Right lung (tissue), 5 donors: ENCODE results near the gene SNX3. TPM values are rescaled to one million over a fixed set of nuclear protein-coding genes. Genes with fewer than 3 reads are reported as not detected.

Experiments used
- DNase-seq, 2 donors: peaks; one replicate each; pipeline ENCODE4 v3.0.0-alpha.2; 2013
- polyA plus RNA-seq, 5 donors: library from polyadenylated mRNA; unstranded; fragments of 120-200 nt; gene quantifications; one replicate each; pipeline versions ENCODE4 v1.2.1 to v1.2.3, GENCODE V29; 2013; ENCODE audit warnings: inconsistent platforms in 1 of 5, low replicate concordance in 1 of 5; ENCODE audit not compliant: insufficient read length in 5 of 5, insufficient read depth in 1 of 5

The SNX3 gene
- polyA plus RNA-seq, 5 donors = 246 to 284 (median 266) TPM

- DNase-seq = no peak
These were observed 50.3 kb downstream of the SNX3 start for GRCh38 chr6:108210556-108210955.

GRCh38 chr6:108209738-108210137 is 51.1 kb downstream of the SNX3 start:
- no peak for DNase-seq

DNA sequence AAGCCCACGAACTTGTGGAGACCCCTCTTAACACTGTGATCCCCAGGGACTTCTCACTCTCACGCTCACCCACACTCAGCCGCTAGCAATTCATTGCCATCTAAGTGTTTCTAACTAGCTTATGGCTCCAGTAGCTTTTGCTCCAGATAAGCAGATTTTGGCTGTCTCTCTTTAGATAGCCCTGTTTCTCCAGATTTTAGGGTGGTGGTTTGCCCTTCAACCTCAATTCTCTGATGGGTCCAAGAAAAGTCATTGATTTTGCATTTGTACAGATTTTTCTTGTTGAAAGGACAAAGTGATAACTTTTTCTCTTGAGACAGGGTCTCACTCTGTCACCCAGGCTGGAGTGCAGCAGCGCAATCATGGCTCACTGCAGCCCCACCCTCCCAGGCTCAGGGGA is 53.8 kb downstream of the SNX3 start:
- DNase-seq = no peak

GRCh38 chr6:108203189-108204112 is 57.4 kb downstream of the SNX3 start:
- no peak for DNase-seq

- no peak for DNase-seq
These were observed 60.2 kb downstream of the SNX3 start for GRCh38 chr6:108200631-108201030.

DNA sequence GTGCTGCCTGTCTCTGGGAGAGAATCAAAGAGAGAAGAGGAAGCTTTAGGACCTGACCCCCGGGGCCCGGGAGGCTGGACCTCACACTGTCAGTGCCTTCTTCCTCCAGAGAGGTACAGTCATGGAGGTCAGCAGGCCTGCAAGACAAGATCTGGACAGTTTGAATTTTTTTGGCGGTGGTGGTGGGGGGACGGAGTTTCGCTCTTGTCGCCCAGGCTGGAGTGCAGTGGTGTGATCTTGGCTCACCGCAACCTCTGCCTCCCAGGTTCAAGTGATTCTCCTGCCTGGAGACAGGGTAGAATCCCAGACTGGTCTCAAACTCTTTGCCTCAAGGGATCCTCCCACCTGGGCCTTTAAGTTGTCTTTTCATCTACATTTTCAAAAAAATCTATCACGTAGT is 60.7 kb downstream of the SNX3 start:
- no peak for DNase-seq

DNA sequence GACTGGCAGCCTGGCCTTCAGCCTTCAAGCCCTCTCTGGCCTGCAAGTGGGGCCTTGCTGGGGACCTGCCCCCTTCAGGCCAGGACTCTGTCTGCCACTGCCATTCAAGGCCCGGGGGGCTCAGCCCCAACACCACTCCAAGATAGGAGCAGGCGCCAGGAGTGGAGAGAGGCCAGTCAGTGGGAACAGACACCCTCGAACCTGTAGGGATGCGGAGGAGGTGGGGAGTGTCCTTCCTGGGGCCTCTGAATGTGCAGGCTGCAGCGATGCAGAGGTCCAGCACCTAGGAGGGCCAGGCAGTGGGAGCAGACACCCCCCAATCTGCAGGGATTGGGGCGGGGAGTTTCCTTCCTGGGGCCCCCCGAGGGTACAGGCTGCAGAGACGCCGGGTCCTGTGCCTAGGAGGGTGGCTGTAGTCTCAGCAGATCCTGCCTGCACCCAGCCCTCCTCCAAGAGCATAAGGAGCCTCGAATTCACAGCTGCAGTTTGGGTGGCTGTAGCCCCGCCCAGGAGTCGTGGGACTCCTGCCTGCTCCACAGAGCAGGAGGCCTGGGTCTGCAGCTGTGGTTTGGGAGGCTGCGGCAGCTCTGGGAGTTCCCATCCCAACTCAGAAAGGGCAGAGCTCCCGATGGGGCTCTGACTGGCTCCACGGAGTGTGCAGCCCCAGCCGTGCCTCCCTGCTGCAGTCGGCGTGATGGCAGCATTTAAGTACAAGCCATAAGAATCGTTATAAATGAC is 61.9 kb downstream of the SNX3 start:
- DNase-seq = no peak

GRCh38 chr6:108195209-108195608 is 65.6 kb downstream of the SNX3 start:
- no peak for DNase-seq

- no peak for DNase-seq
These were observed 66.3 kb downstream of the SNX3 start for GRCh38 chr6:108194503-108194902.

- DNase-seq = no peak
These were observed 67.0 kb downstream of the SNX3 start for GRCh38 chr6:108193835-108194234.

DNA sequence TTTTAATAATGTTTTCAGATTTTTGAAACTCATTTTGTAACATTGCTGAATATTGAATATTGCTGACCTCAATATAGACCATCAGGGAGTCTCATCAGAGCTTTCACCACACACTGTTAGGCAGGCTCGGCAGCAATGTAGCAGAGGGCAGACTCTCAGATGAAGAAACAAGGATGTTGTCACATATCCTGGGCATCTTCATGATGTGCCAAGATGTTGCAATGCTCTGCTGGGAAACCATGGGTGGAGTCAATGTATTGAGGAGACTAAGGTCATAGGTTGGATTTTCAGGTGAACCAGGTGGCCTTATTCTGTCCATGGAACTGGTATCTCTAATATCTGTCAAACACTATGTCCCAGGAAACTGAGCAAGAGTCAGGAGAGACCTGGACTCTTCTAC is 67.7 kb downstream of the SNX3 start:
- DNase-seq = no peak

DNA sequence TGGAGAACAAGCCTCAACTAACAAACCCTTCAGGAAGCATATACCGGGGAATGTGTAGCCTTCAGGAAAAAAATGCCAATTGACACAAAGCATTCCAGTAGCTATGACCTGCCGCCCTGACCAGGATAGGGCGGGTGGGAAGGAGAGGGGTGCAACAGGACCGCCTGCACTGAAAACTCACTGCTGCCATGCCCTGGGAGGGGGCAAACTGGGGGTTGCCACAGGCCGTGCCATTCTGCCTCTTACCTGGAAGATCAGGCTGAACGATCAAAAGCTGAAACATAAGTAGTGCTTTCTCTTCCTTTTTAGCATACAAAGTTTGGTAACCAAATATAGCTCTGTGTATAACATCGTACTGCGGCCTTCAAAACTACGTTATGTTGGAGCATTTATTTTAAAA is 73.3 kb downstream of the SNX3 start:
- no peak for DNase-seq

DNA sequence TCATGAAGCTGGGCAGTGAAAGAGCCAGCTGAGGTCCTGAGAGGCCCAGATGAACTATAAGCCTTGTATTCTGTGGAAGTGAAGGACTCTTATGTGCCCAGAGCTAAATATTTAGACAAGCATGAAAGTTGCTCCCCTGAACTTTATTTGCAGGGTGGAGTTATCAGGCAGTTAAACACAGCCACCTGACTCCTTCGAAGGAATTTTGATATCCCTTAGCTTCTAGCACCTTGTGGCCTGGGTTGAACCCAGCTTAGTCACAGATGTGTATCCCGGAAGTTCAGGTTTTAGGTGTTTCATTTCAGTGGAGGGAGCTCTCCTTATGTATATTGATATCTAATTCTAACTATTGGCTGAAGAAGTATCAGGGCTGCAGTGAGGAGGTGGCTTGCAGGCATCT is 74.6 kb downstream of the SNX3 start:
- no peak for DNase-seq

DNA sequence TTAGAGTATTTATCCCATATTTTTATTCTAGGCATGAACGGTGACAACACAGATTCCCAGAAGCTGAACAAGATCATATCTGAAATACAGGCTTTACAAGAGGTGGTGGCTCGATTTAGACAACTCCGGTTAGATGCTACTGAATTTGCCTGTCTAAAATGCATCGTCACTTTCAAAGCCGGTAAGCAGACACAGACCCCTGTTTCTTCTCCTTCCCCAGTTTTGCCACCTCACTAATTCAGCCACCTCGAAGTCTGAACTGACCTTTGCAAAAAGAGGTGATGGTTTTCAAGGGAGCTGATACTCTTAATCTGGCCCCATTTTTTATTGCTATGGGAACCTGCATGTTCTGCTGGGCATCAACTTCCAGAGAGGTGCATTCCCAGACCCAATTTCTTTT is 80.1 kb downstream of the SNX3 start:
- DNase-seq = no peak

DNA sequence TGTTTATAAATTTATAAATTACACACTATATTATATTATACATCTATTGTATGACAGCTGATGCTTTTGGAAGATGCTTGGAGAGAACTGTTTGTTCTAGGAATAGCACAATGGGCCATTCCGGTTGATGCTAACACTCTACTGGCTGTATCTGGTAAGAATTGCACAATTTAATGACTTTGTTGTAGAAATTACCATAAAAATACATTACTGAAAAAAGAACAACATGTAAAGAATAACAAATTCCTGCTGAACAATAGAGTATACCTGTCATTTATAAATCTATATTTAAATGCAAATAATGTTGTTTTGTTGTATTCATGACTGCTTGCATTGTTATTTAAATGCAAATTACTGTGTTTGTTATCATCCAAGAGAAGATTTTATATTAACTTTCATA is 80.6 kb downstream of the SNX3 start:
- DNase-seq = no peak

- DNase-seq = no peak
These were observed 81.1 kb downstream of the SNX3 start for GRCh38 chr6:108179741-108180140.

- DNase-seq = no peak
These were observed 84.4 kb downstream of the SNX3 start for GRCh38 chr6:108176281-108177089.

GRCh38 chr6:108175592-108176279 is 85.1 kb downstream of the SNX3 start:
- DNase-seq = no peak

GRCh38 chr6:108175176-108175591 is 85.7 kb downstream of the SNX3 start:
- DNase-seq = no peak

- peak in 1 of 2 donors; percentile 61 for DNase-seq
These were observed 86.3 kb downstream of the SNX3 start for GRCh38 chr6:108174371-108175175.
